NCI-H2029 (cell line): ENCODE results near the gene ARL10.

Source experiments
- DNase-seq: peaks from one replicate; lab custom pipeline; 2025; lab: John Stamatoyannopoulos, UW

Gene ARL10

GRCh38 chr5:176365351-176366231 lies at the start of gene ARL10:
ARL10 (plus strand) TSS chr5:176365487; CDS start chr5:176365564, 77 bp downstream.
- DNase-seq = no peak

GRCh38 chr5:176317534-176318374 lies 47.5 kb upstream of the ARL10 start:
- no peak for DNase-seq

- no peak for DNase-seq
Observed at GRCh38 chr5:176319827-176320554, 45.3 kb upstream of the ARL10 start.

GRCh38 chr5:176320577-176320976 lies 44.7 kb upstream of the ARL10 start:
- DNase-seq = no peak

- no peak for DNase-seq
Observed at GRCh38 chr5:176334031-176334770, 31.1 kb upstream of the ARL10 start.

- no peak for DNase-seq
Observed at GRCh38 chr5:176337913-176338312, 27.4 kb upstream of the ARL10 start.

GRCh38 chr5:176339304-176339703 lies 26.0 kb upstream of the ARL10 start:
- DNase-seq = no peak

GRCh38 chr5:176341325-176342157 lies 23.7 kb upstream of the ARL10 start:
- no peak for DNase-seq

- no peak for DNase-seq
Observed at GRCh38 chr5:176342158-176342483, 23.2 kb upstream of the ARL10 start.

- no peak for DNase-seq
Observed at GRCh38 chr5:176342766-176343458, 22.4 kb upstream of the ARL10 start.

- no peak for DNase-seq
Observed at GRCh38 chr5:176350416-176350815, 14.9 kb upstream of the ARL10 start.

- DNase-seq = no peak
Observed at GRCh38 chr5:176352116-176352878, 13.0 kb upstream of the ARL10 start.

- no peak for DNase-seq
Observed at GRCh38 chr5:176353533-176353932, 11.8 kb upstream of the ARL10 start.

- DNase-seq = no peak
Observed at GRCh38 chr5:176355400-176356178, 9.7 kb upstream of the ARL10 start.

GRCh38 chr5:176356179-176356566 lies 9.1 kb upstream of the ARL10 start:
- DNase-seq = no peak

GRCh38 chr5:176359658-176360057 lies 5.6 kb upstream of the ARL10 start:
- DNase-seq = no peak

- no peak for DNase-seq
Observed at GRCh38 chr5:176360894-176361436, 4.3 kb upstream of the ARL10 start.
